HCT116 (cell line): ENCODE measurements around the gene BCL6. TPM values are rescaled to one million over a fixed set of nuclear protein-coding genes. Genes with fewer than 3 reads are reported as not detected.

Experiments
- ATAC-seq: fragments of 200-7000 bp; cut with Tn5 transposase; 2 replicates; pipeline ENCODE4 v1.9.1; 2020; ENCODE audit warnings: mild to moderate bottlenecking, moderate library complexity
- BruUV-seq: library from RNA; stranded (reverse); fragments of 400-500 nt; replicated peaks from 2 replicates; lab custom pipeline; 2021; lab: Mats Ljungman, UMichigan
- CTCF ChIA-PET: fragments of 300-600 bp; sonication (Branson Sonifier 250); formaldehyde crosslinking; loops from one replicate; lab custom pipeline; 2021; ENCODE audit warnings: antibody characterized with exemption; lab: Charles Lee
- POLR2A ChIA-PET: fragments of 300-600, 350-600 bp; sonication (Branson Sonifier 250); formaldehyde crosslinking; loops from one replicate; lab custom pipeline; 2021; ENCODE audit warnings: antibody characterized with exemption; lab: Charles Lee
- RAD21 ChIA-PET, 2 experiments: fragments of 300-600 bp; sonication (Branson Sonifier 250); formaldehyde crosslinking; loops; one replicate each; lab custom pipeline; 2023; ENCODE audit warnings: low total read pairs in 2 of 2; ENCODE audit not compliant: uncharacterized antibody in 2 of 2, unreplicated experiment in 2 of 2, low non-redundant PET in 1 of 2; lab: Charles Lee
- DNase-seq: peaks from one replicate; pipeline ENCODE4 v3.0.0-alpha.2; 2010; ENCODE audit warnings: low read depth, low spot score
- H2AFZ ChIP-seq: fragments of 200-600 bp; shearing (Covaris generic), sonication (generic); 2 replicates; pipeline ENCODE4 v1.6.1; 2017; ENCODE audit warnings: low read depth, mixed run types, mixed read lengths, antibody characterized with exemption, low read length; ENCODE audit not compliant: poor library complexity, severe bottlenecking
- H3K27ac ChIP-seq: 2 replicates; pipeline ENCODE4 v1.5.1; 2012; ENCODE audit warnings: low read depth, low read length
- H3K27me3 ChIP-seq: fragments of 200-600 bp; sonication (generic); 2 replicates; pipeline ENCODE4 v1.6.1; 2016; ENCODE audit warnings: mixed run types, low read length, mixed read lengths; ENCODE audit not compliant: insufficient read depth
- H3K36me3 ChIP-seq, 2 experiments: fragments of 200-500 bp in 1 of 2; fragments of 200-600 bp in 1 of 2; sonication (Bioruptor generic) in 1 of 2; sonication (generic) in 1 of 2; 2 replicates each; pipeline versions ENCODE4 v1.5.1 to v1.6.1; 2014 to 2016; ENCODE audit warnings: low read length in 2 of 2, inconsistent platforms in 1 of 2, mixed read lengths in 1 of 2, mixed run types in 1 of 2; ENCODE audit not compliant: insufficient read depth in 2 of 2, control insufficient read depth in 1 of 2
- H3K4me1 ChIP-seq, 2 experiments: fragments of 200-600 bp in 1 of 2; sonication (generic) in 1 of 2; 2 replicates each; pipeline versions ENCODE4 v1.5.1 to v1.6.1; 2012 to 2017; ENCODE audit warnings: low read length in 2 of 2, inconsistent platforms in 1 of 2, mild to moderate bottlenecking in 1 of 2, mixed read lengths in 1 of 2, mixed run types in 1 of 2, moderate library complexity in 1 of 2; ENCODE audit not compliant: insufficient read depth in 2 of 2, control insufficient read depth in 1 of 2
- H3K4me2 ChIP-seq: fragments of 200-600 bp; sonication (generic); 2 replicates; pipeline ENCODE4 v1.6.1; 2017; ENCODE audit warnings: mixed run types, low read length, mixed read lengths
- H3K4me3 ChIP-seq, 2 experiments: fragments of 200-600 bp in 1 of 2; sonication (generic) in 1 of 2; replicated peaks in 1 of 2; 2 replicates each; pipeline ENCODE4 v1.5.1; 2011 to 2016; ENCODE audit warnings: low read length in 2 of 2, control low read depth in 1 of 2, low read depth in 1 of 2, mild to moderate bottlenecking in 1 of 2, mixed read lengths in 1 of 2, mixed run types in 1 of 2
- H3K79me2 ChIP-seq: fragments of 200-600 bp; sonication (generic); 2 replicates; pipeline ENCODE4 v1.6.1; 2017; ENCODE audit warnings: mild to moderate bottlenecking, mixed run types, low read length, moderate library complexity, mixed read lengths; ENCODE audit not compliant: insufficient read depth
- H3K9ac ChIP-seq: fragments of 200-600 bp; sonication (generic); 2 replicates; pipeline ENCODE4 v1.6.1; 2016; ENCODE audit warnings: low read length, mixed read lengths
- H3K9me2 ChIP-seq: fragments of 200-600 bp; sonication (generic), shearing (Covaris generic); 2 replicates; pipeline ENCODE4 v1.6.1; 2017; ENCODE audit warnings: mixed run types, mild to moderate bottlenecking, moderate library complexity; ENCODE audit not compliant: insufficient read depth
- H3K9me3 ChIP-seq, 2 experiments: fragments of 200-500 bp in 1 of 2; fragments of 200-600 bp in 1 of 2; sonication (Bioruptor generic) in 1 of 2; sonication (generic) in 1 of 2; 2 replicates each; pipeline ENCODE4 v1.6.1; 2014 to 2017; ENCODE audit warnings: low read length in 2 of 2, mixed read lengths in 2 of 2, inconsistent platforms in 1 of 2, low read depth in 1 of 2, mild to moderate bottlenecking in 1 of 2, mixed run types in 1 of 2, moderate library complexity in 1 of 2; ENCODE audit not compliant: control insufficient read depth in 1 of 2, insufficient read depth in 1 of 2
- H4K20me1 ChIP-seq: fragments of 200-600 bp; sonication (generic), shearing (Covaris generic); 2 replicates; pipeline ENCODE4 v1.6.1; 2017; ENCODE audit warnings: mixed run types, mild to moderate bottlenecking, moderate library complexity; ENCODE audit not compliant: insufficient read depth
- CTCF ChIP-seq, 3 experiments: fragments of 200-600 bp in 1 of 3; sonication (generic) in 1 of 3; IDR thresholded peaks in 2 of 3; conservative IDR thresholded peaks in 1 of 3; 2 replicates each; pipeline ENCODE4 v1.5.1; 2012 to 2017; ENCODE audit warnings: low read depth in 2 of 3, low read length in 2 of 3, antibody characterized with exemption in 1 of 3, borderline replicate concordance in 1 of 3, control low read depth in 1 of 3, mild to moderate bottlenecking in 1 of 3, mixed read lengths in 1 of 3, mixed run types in 1 of 3, moderate library complexity in 1 of 3; ENCODE audit not compliant: insufficient read depth in 1 of 3
- POLR2A ChIP-seq: IDR thresholded peaks from 2 replicates; pipeline ENCODE4 v1.7.0; 2011; ENCODE audit warnings: borderline replicate concordance; ENCODE audit not compliant: insufficient read depth, insufficient read length; ENCODE audit errors: extremely low read depth
- RAD21 ChIP-seq: IDR thresholded peaks from 2 replicates; pipeline ENCODE4 v1.6.1; 2012; ENCODE audit warnings: low read depth, mild to moderate bottlenecking
- YY1 ChIP-seq: IDR thresholded peaks from 2 replicates; pipeline ENCODE4 v1.6.1; 2011; ENCODE audit warnings: low read length, low read depth, moderate library complexity, mild to moderate bottlenecking; ENCODE audit not compliant: insufficient replicate concordance; ENCODE audit errors: extremely low read depth
- ZNF274 ChIP-seq: fragments of 200-500 bp; sonication (Bioruptor generic); IDR thresholded peaks from 2 replicates; pipeline ENCODE4 v1.6.1; 2014; ENCODE audit warnings: mild to moderate bottlenecking, low read depth, low read length, inconsistent platforms
- intact Hi-C: fragments of 100-400 bp; cut with micrococcal nuclease; formaldehyde crosslinking; loops from 2 replicates; pipeline ENCODE4 v1.10.0; 2022
- total RNA-seq: library from RNA; stranded (reverse); gene quantifications from one replicate; pipeline ENCODE4 v1.2.1, GENCODE V29; 2021; ENCODE audit not compliant: unreplicated experiment
- TF ChIP-seq, protein P1 (sequence below): IDR thresholded peaks from 2 replicates; pipeline ENCODE4 v1.6.1; 2012; ENCODE audit warnings: low read depth
- TF ChIP-seq, protein P2 (sequence below): IDR thresholded peaks from 2 replicates; pipeline ENCODE4 v1.6.1; 2012
- TF ChIP-seq, protein P3 (sequence below): IDR thresholded peaks from 2 replicates; pipeline ENCODE4 v1.6.1; 2011; ENCODE audit warnings: mild to moderate bottlenecking, low read length, moderate library complexity; ENCODE audit not compliant: insufficient replicate concordance; ENCODE audit errors: extremely low read depth

BCL6 gene
- total RNA-seq, 1 experiment from 2014 or later, result 17.5 TPM

GRCh38 chr3:187737368-187738070 lies 7.7 kb downstream of the BCL6 start:
- Histone ChIP-seq H3K4me1 (peaks cover 22 to 58% of the 10 kb centered on the region in 2 experiments), H3K27me3 (no peaks in the 10 kb centered on the region), H3K9me2 (no peaks in the 10 kb centered on the region), H3K4me2 (peak overlapping the region; percentile 97), H3K9ac (peak overlapping the region; percentile 71), H3K9me3 (no peaks in the 10 kb centered on the region), H3K4me3 (peak overlapping the region; percentile 62 to 85), H3K36me3 (no peaks in the 10 kb centered on the region), H3K79me2 (no peaks in the 10 kb centered on the region), H3K27ac (peak overlapping the region; percentile 44; the same call in 1 of the 2 replicates), H2AFZ (peak overlapping the region; percentile 66), H4K20me1 (no peaks in the 10 kb centered on the region)
- ATAC-seq, result peak; percentile 10; the same call in 1 of the 2 replicates
- intact Hi-C loops, result loop anchor here (1.0 to 2.0 kb wide), 3 partner anchors 1303 to 1496 kb away; no protein-coding TSS in a partner anchor
- TF ChIP-seq ZNF274 (no peak), CTCF (IDR thresholded peaks at IDR 0.05 in 2 of 3, conservative IDR thresholded peaks at IDR 0.05 in 1 of 3; ENCODE audit: borderline replicate concordance in 1 of 3, insufficient read depth in 1 of 3, low read depth in 2 of 3, low read length in 2 of 3) (no peak), POLR2A (no peak), YY1 (no peak), RAD21 (no peak)
- TF ChIP-seq, protein P1, sequence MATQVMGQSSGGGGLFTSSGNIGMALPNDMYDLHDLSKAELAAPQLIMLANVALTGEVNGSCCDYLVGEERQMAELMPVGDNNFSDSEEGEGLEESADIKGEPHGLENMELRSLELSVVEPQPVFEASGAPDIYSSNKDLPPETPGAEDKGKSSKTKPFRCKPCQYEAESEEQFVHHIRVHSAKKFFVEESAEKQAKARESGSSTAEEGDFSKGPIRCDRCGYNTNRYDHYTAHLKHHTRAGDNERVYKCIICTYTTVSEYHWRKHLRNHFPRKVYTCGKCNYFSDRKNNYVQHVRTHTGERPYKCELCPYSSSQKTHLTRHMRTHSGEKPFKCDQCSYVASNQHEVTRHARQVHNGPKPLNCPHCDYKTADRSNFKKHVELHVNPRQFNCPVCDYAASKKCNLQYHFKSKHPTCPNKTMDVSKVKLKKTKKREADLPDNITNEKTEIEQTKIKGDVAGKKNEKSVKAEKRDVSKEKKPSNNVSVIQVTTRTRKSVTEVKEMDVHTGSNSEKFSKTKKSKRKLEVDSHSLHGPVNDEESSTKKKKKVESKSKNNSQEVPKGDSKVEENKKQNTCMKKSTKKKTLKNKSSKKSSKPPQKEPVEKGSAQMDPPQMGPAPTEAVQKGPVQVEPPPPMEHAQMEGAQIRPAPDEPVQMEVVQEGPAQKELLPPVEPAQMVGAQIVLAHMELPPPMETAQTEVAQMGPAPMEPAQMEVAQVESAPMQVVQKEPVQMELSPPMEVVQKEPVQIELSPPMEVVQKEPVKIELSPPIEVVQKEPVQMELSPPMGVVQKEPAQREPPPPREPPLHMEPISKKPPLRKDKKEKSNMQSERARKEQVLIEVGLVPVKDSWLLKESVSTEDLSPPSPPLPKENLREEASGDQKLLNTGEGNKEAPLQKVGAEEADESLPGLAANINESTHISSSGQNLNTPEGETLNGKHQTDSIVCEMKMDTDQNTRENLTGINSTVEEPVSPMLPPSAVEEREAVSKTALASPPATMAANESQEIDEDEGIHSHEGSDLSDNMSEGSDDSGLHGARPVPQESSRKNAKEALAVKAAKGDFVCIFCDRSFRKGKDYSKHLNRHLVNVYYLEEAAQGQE, result no peak
- TF ChIP-seq, protein P2, sequence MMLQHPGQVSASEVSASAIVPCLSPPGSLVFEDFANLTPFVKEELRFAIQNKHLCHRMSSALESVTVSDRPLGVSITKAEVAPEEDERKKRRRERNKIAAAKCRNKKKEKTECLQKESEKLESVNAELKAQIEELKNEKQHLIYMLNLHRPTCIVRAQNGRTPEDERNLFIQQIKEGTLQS, result no peak
- TF ChIP-seq, protein P3, sequence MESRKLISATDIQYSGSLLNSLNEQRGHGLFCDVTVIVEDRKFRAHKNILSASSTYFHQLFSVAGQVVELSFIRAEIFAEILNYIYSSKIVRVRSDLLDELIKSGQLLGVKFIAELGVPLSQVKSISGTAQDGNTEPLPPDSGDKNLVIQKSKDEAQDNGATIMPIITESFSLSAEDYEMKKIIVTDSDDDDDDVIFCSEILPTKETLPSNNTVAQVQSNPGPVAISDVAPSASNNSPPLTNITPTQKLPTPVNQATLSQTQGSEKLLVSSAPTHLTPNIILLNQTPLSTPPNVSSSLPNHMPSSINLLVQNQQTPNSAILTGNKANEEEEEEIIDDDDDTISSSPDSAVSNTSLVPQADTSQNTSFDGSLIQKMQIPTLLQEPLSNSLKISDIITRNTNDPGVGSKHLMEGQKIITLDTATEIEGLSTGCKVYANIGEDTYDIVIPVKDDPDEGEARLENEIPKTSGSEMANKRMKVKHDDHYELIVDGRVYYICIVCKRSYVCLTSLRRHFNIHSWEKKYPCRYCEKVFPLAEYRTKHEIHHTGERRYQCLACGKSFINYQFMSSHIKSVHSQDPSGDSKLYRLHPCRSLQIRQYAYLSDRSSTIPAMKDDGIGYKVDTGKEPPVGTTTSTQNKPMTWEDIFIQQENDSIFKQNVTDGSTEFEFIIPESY, result no peak
- POLR2A ChIA-PET, result interaction anchor here (0.7 to 1.3 kb wide), 2 partner anchors 13 to 1252 kb away, joined by 4 to 5 read pairs; no protein-coding TSS in a partner anchor
- BruUV-seq, result no TSS peak
- RAD21 ChIA-PET, result interaction anchor here in 1 of 2 experiments (1.1 kb wide), 1 partner anchor 13 kb away, joined by 3 read pairs; no protein-coding TSS in a partner anchor
- CTCF ChIA-PET, result interaction anchor here (1.0 to 4.2 kb wide), 8 partner anchors 418 to 1497 kb away, joined by 3 to 260 read pairs (median 4); no protein-coding TSS in a partner anchor
- no peak for DNase-seq
